ENCODE data around the gene ACADL. TPM values are rescaled to one million over a fixed set of nuclear protein-coding genes. Genes with fewer than 3 reads are reported as not detected.

The ACADL gene
- total and polyA plus RNA-seq, 2 of the 13 experiments (the other 11 are each of a cell fraction or from before 2014, with no cell fraction given), result not detected

GRCh38 chr2:210171309-210172218, 53.7 kb downstream of the ACADL start, which contains the start of gene KANSL1L (continued):
- 0 out of 2 replicates have a peak, but pooled peaks have one; percentile 41 for TF ChIP-seq REL (CRISPR knock-in tag; conservative IDR thresholded peaks at IDR 0.05)
- TF ChIP-seq ZNF382 (CRISPR knock-in tag; IDR thresholded peaks at IDR 0.05; ENCODE audit: borderline replicate concordance), result peak; percentile 38; the same call in 1 of the 2 replicates
- no peak for TF ChIP-seq ZNF343 (CRISPR knock-in tag; IDR thresholded peaks at IDR 0.05)
- peak; percentile 88 for TF ChIP-seq BCL3 (CRISPR knock-in tag; IDR thresholded peaks at IDR 0.05)
- TF ChIP-seq ZNF724P (CRISPR knock-in tag; IDR thresholded peaks at IDR 0.05; ENCODE audit: borderline replicate concordance), result no peak
- TF ChIP-seq ZNF296 (CRISPR knock-in tag; conservative IDR thresholded peaks at IDR 0.05), result no peak
- no peak for TF ChIP-seq ZNF124 (CRISPR knock-in tag; IDR thresholded peaks at IDR 0.05)
- TF ChIP-seq KAT2B (IDR thresholded peaks at IDR 0.05; ENCODE audit: borderline replicate concordance, low read depth, low read length), result no peak
- peak; percentile 60 for TF ChIP-seq ATF7-NPFF (CRISPR knock-in tag; IDR thresholded peaks at IDR 0.05; ENCODE audit: low read depth)
- TF ChIP-seq ZC3H4 (CRISPR knock-in tag; IDR thresholded peaks at IDR 0.05; ENCODE audit: borderline replicate concordance), result no peak
- 0 out of 2 replicates have a peak, but pooled peaks have one; percentile 32 for TF ChIP-seq ZNF766 (CRISPR knock-in tag; IDR thresholded peaks at IDR 0.05; ENCODE audit: borderline replicate concordance)
- TF ChIP-seq ZBTB10 (CRISPR knock-in tag; IDR thresholded peaks at IDR 0.05; ENCODE audit: borderline replicate concordance), result no peak
- TF ChIP-seq PAF1 (CRISPR knock-in tag; IDR thresholded peaks at IDR 0.05), result no peak
- peak; percentile 84; the same call in 1 of the 2 replicates for TF ChIP-seq MYPOP (CRISPR knock-in tag; IDR thresholded peaks at IDR 0.05)
- peak; percentile 54; the same call in 1 of the 2 replicates for TF ChIP-seq RNF2 (conservative IDR thresholded peaks at IDR 0.05; ENCODE audit: low read depth)
- TF ChIP-seq KLF13 (CRISPR knock-in tag; IDR thresholded peaks at IDR 0.05), result no peak

Data from HepG2 (cell line).